ENCODE results near the gene ZNF470.

GRCh38 chr19:56594783-56595547 lies 27.7 kb downstream of the ZNF470 start, which contains the start of gene ZNF71:
- TF ChIP-seq TAF1 (IDR thresholded peaks at IDR 0.05; ENCODE audit: low read depth, low read length) (no peak), POLR2A (IDR thresholded peaks at IDR 0.05; ENCODE audit: low read depth, low read length) (no peak), SPI1 (IDR thresholded peaks at IDR 0.05; ENCODE audit: low read depth, low read length) (no peak), POLR2AphosphoS5 (IDR thresholded peaks at IDR 0.05; ENCODE audit: low read depth, low read length) (no peak), POU2F2 (IDR thresholded peaks at IDR 0.05; ENCODE audit: low read depth, low read length) (no peak), PAX5 (IDR thresholded peaks at IDR 0.05; ENCODE audit: insufficient read depth, low read length, severe bottlenecking) (peak; percentile 28)
